GM19463 (cell line): Measurements from ENCODE around the gene ID4.
"Not testable (repeated sequence)": the region's sequence is repeated elsewhere in the genome, so short reads cannot be mapped to it uniquely, and the experiment has no call there.

Experiments
- ATAC-seq: cut with Tn5 transposase; IDR thresholded peaks from one replicate; pipeline ENCODE4 v1.9.1; 2021; ENCODE audit warnings: mild to moderate bottlenecking, moderate library complexity; ENCODE audit not compliant: unreplicated experiment

ID4 gene

DNA sequence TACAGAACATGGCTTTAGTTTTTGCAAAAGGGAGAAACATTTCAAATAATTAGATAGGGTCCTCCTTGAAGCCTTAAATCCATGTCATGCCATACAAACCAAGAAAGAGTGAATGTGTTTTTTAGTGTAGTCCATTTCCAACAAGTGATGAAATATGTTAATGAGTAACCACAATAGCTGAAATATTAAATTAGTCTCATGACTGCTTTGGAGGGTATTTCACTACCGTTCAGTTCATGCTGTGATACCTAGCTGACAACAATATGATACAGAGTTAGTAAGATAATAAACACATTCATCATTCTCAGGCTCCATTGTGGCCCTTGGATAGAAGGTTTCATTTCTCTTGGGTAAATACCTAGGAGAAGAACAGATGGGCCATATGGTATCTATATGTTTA, 5.8 kb upstream of the ID4 start:
- ATAC-seq, result no peak

- no peak for ATAC-seq
Observed at GRCh38 chr6:19833947-19834346, 3.2 kb upstream of the ID4 start.

DNA sequence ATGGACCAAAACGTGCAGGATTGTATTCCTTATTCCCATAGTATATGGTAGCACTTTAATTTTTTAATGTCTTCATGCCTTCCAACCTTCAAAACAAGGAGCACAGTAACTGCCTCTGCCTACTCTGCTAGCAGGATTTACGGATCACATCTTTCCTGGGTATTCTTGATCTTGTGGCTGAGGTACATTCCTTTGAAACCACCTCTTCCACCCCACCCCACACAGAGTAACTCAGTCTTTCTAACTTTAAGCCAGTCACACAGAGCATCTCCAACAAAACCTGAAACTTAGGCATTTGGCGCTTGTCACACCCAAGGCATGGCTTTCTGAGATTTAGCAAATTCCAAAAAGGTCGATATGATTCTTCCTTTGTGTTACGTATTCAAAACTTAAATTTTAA, 2.3 kb upstream of the ID4 start:
- no peak for ATAC-seq

DNA sequence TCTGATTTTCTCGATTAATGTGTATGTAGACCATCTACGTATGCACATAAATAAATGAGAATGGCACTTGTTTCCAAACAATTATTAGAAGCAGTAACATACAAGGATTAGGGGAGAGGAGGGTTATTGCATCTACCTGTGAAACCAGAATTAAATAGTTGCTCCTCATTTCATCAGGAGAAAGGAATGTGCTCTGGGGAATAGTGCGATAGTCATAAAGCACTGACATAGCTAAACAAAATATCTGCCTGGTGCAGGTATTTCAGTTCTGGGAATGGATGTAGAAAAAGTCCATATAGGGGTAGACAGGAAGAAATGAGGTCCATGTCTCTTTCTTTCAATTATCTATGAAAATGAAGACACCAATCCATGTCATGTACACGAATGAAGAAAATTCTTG, 1.6 kb upstream of the ID4 start:
- no peak for ATAC-seq

DNA sequence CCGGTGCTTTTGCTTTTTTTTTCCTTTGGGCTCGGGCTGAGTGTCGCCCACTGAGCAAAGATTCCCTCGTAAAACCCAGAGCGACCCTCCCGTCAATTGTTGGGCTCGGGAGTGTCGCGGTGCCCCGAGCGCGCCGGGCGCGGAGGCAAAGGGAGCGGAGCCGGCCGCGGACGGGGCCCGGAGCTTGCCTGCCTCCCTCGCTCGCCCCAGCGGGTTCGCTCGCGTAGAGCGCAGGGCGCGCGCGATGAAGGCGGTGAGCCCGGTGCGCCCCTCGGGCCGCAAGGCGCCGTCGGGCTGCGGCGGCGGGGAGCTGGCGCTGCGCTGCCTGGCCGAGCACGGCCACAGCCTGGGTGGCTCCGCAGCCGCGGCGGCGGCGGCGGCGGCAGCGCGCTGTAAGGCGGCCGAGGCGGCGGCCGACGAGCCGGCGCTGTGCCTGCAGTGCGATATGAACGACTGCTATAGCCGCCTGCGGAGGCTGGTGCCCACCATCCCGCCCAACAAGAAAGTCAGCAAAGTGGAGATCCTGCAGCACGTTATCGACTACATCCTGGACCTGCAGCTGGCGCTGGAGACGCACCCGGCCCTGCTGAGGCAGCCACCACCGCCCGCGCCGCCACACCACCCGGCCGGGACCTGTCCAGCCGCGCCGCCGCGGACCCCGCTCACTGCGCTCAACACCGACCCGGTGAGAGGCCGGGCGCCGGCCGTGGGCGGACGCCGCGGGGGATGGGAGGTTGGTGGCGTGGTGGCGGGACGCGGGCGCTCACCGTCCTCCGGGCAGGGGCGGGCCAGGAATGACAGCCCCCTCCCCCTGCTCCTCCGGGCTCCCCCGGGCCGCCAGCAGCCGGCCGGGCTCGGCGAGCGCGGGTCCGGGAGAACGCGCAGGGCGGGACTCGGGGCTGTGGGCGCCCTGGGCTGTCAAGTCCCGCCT, 606 bp downstream of the ID4 start:
- ATAC-seq, result no peak

DNA sequence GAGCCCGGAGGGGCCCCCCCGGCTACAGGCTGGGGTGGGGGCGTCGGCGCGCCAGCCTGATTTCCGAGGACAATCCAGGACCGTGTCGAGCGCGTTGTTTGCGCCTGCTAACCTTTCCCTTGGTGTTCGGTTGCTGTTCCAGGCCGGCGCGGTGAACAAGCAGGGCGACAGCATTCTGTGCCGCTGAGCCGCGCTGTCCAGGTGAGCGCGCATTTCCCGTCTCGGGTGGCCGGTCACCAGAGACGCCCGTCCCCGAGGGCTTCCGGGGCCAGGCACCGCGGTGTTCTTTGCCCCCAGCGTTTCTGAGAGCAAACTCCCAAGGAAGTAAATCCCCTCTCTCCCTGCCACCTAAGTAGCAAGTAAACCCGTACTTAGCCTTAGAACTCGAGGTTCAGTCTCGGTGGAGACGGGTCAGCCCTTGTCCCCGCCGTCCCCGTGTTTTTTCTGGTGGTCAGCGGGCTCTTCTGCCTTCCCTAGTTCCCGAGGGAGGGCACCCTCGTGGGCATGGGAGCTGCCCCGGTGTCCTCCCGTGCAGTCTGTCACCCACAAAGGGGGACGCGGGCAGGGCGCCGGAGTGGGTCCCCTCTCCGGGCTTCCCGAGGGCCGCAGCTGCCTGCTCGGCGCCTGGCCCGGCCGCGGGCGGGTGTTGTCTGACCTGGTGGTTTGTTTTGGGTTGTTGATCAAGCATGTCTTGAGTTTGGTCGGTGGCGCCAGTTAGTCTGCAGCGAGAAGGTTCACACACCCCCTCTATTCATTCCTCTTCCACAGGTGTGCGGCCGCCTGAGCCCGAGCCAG, 1.5 kb downstream of the ID4 start:
- ATAC-seq, result no peak

GRCh38 chr6:19839237-19839546, 2.0 kb downstream of the ID4 start:
- ATAC-seq, result no peak

DNA sequence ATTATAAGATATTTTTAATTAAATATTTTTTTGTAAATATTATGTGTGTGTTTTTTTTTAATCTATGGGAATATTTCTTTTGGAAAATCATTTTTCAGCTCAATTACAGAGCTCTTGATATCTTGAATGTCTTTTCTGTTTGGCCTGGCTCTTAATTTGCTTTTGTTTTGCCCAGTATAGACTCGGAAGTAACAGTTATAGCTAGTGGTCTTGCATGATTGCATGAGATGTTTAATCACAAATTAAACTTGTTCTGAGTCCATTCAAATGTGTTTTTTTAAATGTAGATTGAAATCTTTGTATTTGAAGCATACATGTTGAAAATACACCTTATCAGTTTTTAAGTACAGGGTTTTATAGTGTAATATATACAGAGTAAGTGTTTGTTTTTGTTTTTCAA, 2.6 kb downstream of the ID4 start:
- no peak for ATAC-seq

GRCh38 chr6:19841181-19841580, 4.0 kb downstream of the ID4 start:
- ATAC-seq, result no peak

GRCh38 chr6:19842030-19842615, 5.0 kb downstream of the ID4 start:
- ATAC-seq, result no peak

DNA sequence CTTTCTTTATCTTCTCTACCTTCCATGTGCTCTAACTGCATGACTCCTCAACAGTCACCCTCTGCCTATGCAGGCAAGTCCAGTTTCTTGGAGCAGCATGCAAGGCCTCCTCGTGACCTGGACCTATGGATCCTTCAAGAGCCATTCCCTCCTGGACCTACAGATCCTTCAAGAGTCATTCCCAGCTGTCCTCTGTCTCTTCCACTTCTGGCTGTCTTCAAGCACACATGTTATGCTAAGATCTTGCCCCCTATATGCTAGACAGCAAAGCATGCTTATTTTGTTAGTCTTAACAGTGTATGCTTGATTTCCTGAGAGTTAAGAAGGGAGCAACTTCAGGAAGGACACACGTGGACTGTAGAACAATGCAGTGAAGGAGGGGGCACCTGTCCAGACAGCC, 7.5 kb downstream of the ID4 start:
- no peak for ATAC-seq

DNA sequence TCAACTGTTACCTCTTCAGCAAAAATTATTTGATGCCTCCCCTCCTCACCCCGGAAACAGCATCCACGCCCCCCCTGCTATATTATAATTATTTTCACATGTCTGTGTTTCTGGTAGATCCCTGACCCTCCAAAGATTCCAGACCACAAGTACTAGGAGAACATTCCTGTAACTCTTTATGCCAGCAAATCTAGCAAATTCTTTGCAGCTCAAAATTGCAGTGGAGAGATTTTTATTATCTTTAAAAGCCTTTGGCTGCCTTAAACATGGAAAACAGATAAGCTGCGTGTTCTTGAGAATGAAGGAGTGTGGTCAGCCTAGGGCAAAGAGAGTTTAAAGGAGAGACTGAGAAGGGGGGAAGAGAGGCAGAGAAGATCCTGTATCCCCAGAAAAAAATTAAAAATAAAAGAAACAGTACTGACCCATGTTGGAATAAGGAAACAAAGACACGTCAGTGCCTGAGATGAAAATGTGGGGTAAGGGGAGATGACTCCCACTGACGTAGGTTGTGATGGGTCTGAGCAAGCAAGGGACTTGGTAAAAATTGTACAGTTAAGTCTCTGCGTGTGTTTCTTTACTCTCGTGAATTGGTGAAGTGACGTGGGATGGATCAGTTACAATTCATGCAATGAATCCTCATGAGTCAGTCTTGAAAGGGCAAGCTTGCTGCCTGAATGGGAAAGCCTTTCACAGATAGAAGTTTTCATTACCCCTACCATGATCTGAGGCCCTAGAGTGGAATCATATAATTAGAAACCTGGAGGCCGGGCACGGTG, 8.3 kb downstream of the ID4 start:
- no peak for ATAC-seq

DNA sequence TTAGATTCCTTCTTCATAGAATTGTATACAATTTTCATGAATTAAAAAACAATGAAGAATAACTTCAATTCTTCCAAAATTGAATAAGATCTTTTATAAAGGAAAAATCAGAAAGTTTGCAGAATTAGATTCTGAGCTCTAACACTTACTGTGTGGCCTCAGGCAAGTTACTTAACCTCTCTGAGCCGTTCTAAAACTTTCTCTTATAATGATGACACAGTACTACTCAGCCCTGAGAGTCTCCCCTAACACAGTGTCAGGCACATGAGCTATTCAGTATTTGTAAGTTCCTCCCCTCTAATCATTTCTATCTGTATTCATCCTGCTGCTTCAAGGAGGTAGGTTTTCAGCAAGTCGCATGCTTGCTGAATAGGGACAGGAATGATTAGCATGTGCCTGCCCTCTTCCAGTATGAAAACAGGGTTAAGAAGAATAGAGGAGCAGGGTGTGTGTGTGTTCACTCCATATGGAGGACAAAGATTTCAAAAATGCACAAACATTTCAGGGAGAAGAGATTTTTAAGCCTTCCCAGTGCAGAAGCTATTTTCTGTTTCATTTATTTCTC, 11.4 kb downstream of the ID4 start:
- no peak for ATAC-seq

GRCh38 chr6:19849196-19849595, 12.0 kb downstream of the ID4 start:
- no peak for ATAC-seq

- no peak for ATAC-seq
Observed at GRCh38 chr6:19849755-19850154, 12.6 kb downstream of the ID4 start.

DNA sequence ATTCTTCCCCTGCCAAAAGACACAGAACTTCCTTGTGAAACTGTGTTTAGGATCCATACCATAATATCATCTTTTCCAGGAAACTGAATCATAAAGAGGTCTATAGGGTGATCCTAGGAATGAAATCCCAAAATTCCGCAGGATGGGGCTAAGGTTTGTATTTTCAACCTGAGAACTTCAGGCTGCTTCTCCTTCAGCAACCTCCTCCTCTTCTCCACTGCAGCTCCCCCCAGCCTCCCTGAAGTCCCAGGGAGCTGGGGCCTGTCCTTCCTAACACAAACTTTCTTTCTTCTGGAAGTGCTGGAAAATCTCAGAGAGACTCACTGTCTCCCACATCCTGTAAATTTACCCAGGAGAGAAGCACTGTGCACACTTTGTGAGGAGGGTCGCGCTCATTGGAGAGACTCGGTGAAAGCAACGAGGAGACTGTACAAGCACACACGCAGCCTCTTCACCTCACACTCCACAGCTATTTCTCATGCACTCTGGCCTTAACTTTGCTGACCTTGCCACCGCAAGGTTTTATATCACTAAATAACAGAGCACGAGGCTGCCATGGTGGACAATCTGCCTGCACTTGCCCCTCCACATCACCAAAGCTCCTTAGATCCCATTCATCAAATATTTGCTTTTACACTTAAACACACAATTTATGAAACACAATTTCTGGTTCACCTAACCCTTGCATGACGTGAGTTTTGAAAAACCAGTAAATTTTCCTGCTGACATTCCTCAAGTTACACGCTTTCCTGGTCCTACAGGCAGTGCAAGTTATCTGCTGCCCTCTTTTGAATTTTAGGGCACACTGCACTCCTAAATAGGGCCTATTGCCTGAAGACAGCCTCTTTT, 14.3 kb downstream of the ID4 start:
- peak; percentile 58 for ATAC-seq

DNA sequence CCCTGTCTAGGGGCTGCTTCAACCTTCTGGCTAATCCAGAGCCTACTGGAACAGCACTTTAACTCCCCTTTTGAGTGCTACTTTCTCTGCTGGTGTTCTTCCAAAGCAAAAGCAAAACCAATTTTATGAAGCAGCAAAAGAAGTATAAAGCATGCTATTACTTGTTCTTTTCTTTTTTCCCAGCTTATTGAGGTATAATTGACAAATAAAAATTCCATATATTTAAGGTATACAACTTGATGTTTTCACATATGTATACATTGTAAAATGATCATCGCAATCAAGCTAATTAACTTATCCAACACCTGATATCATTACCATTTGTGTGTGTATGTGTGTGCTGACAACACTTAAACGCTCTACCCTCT, 14.9 kb downstream of the ID4 start:
- no peak for ATAC-seq

GRCh38 chr6:19852927-19853326, 15.8 kb downstream of the ID4 start:
- ATAC-seq, result no peak

DNA sequence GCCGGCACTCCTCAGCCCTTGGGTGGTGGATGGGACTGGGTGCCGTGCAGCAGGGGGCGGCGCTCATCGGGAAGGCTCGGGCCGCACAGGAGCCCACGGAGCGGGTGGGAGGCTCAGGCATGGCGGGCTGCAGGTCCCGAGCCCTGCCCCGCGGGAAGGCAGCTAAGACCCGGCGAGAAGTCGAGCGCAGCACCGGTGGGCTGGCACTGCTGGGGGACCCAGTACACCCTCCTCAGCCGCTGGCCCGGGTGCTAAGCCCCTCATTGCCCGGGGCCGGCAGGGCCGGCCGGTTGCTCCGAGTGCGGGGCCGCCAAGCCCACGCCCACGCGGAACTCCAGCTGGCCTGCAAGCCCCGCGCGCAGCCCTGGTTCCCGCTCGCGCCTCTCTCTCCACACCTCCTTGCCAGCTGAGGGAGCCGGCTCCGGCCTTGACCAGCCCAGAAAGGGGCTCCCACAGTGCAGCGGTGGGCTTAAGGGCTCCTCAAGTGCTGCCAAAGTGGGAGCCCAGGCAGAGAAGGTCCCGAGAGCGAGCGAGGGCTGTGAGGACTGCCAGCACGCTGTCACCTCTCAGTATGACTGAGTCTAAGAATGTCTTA, 17.3 kb downstream of the ID4 start:
- ATAC-seq, result not testable (repeated sequence)

GRCh38 chr6:19855536-19855935, 18.4 kb downstream of the ID4 start:
- no peak for ATAC-seq
